Embryonic facial prominence (tissue), 1 donor: ENCODE measurements around the gene ZBTB33.

Experiments
- DNase-seq: peaks from one replicate; pipeline ENCODE4 v3.0.0-alpha.2; 2016; ENCODE audit errors: extremely low spot score

The ZBTB33 gene

DNA sequence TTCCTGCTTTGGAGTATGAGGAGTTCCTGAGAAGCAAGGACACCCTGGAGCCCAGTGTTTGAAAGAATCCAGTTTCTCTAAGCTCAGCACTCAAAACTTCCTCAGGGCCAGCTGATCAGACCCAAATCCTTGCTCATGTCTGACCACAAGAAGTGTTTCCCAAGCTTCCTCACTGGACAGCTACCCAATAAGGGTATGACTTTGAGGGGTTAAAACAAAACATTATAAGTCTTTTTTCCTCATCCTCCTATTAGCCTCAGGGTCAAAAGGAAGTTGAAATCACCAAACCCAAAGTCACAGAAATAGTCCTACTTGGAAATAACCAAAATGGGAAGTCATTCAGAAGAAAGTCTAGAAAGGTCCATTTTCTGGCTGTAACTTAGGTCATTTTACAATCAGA is 13.7 kb downstream of the ZBTB33 start:
- DNase-seq: no peak

DNA sequence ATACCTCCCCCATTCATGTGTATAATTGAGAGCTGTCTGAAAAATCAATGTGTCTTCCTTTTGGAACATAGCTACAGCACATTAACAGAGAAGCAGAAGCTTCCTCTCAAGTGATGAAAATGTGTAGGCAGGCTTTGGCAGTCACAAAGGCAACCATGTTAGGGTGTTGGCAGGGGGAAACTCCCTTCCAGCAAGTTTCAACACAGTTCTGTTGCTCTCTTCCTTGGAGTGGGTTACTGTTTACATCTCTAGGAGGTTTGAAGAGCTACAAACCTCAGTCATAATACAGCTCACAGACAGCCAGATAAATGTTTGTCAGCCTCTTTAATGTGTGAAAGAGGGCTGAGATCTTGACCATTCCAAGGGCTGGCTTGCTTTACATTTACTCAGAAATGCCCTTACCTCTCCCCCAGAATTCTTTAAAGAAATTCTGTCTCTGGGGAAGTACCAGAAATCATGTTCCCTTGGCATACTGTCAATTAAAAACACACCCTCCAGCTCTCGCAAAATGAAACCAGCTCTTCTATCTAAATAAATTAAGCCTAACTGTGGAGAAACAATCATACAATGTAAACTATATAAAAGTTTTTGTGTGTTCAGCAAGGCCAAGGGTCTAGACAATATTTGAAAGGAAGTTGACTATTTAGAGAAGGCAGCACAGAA is 18.9 kb downstream of the ZBTB33 start:
- DNase-seq: no peak

DNA sequence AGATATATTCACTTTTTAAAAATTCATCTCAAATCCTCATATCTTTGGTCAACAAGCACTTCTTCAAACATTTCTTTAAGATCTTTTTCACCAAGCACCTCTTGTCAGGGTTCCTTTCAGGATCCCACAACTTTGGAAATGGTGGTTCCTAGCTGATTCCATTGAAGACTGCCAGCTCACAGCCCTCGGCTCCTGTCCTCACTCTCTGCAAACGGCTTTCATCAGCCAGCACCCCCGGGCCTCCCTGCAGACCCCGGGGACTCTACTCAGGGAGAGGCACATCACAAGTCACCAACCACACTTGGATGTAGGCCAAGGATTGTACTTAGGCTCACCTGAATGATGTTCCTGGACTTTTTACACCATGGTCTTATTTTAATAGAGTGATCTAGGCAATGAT is 20.0 kb downstream of the ZBTB33 start:
- DNase-seq: no peak

DNA sequence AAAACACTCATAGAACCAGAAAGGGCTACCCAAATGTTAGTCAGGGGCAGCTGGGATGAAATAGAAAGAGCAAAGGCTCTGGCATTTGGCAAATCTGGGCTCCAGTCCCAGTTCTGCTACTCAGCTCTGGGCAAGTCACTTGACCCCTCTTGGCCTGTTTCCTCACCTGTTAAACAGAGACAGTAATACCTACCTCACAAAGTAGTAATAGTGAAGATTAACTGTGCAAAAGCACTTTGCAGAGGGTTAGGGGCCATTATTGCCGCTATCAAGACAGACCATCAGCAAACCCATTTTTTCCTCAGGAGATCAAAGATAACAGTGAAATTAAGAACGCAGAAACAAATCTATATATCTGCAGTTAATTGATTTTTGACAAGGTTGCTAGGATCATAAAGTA is 20.6 kb downstream of the ZBTB33 start:
- no peak for DNase-seq

DNA sequence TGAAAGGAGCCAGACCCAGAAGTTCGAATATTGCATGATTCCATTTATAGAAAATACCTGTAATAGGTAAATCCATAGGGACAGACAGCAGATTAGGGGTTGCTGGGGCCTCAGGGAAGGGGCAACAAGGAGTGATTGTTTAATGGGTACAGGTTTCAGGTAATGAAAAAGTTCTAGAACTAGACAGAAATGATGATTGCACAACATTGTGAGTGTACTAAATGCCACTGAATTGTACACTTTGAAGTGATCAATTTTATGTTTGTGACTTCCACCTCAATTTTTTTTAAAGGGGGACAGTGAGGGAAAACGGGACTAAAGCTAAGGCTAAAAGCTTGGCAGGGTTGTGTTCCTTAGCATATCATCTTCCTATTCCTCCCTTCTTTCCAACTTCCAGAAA is 23.5 kb downstream of the ZBTB33 start:
- no peak for DNase-seq

DNA sequence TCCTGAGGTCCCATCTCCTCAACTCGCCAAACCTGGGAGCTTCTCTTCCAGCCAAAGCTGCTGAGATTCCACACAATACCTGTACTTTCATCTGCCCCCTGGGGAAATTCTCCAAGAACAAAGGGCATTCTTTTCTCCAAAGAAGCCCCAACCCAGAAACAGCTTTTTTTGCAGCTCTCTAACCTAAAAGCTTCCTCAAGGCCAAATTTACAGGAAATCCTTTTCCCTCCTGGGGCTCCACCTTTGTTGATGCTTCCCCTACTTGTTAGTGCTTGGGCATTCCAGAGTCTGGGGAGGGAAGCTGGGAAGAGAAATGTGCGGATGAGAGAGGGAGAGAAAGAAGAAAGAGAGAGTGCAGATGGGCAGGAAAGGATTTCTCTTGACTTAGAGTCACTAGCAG is 24.3 kb downstream of the ZBTB33 start:
- no peak for DNase-seq

DNA sequence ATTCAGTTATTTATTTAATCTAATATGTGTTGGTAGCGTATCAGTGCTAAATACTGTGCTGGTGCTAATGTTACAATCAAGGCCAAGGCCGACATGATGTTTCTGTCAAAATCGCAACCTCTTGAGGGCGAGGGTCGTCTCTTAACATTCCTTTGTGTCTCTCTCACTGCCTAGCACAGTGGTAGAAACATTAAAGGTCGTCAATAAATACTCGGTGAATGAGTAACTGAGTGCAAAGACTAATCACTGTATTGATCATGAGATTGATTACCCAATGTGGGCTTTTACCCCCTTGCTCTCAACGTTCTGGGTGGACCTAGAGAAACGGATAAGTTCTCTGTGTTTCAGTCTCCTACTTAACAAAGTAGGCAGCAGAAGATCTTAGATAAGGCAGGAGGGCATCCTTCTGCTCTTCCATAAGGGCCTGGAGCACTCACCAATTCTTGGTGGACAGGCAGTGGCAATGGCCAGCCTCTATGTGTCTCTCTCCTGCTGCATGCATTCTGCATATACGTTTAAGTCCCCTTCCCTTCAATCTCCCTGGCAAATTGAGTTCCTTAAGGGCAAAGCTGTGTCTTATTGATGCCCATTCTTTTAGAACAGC is 30.5 kb downstream of the ZBTB33 start:
- no peak for DNase-seq

DNA sequence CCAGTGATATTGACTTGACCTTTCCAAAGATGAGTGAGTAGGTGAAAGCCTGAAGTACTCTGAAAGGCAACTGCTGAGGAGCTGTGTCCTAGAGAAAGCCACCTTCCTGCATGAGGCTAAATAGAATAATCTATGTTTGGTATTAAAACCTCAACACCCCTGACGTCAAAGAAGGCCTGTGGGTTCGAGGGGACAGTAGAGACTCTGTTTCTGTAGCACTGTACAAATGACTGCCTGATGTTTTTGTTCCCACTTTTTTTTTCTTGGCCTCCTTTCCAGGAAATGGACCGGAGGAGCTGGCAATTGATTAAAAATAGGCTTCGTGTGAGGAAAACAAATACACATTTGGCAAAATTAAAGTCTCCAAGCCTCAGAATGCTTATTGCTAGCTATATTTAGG is 31.1 kb downstream of the ZBTB33 start:
- DNase-seq: no peak

DNA sequence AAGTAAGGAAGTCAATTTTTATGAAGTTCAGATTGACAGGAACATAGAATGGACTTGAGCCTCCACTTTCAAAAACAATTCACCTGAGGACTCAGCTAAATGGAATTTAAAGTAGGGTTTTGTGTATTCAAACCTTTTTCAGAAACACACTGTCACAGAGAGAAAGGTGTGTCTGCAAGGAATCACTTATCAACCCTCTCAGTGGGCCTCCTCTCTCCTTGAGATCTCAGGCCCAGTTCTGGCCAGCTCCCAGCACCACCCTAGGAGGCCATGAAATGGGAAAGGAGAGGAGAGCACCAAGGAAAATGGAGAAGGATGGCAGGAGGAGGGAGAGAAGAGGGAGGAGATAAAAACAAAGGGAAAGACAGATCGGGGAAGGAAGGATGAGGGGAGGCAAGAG is 32.1 kb downstream of the ZBTB33 start:
- no peak for DNase-seq

DNA sequence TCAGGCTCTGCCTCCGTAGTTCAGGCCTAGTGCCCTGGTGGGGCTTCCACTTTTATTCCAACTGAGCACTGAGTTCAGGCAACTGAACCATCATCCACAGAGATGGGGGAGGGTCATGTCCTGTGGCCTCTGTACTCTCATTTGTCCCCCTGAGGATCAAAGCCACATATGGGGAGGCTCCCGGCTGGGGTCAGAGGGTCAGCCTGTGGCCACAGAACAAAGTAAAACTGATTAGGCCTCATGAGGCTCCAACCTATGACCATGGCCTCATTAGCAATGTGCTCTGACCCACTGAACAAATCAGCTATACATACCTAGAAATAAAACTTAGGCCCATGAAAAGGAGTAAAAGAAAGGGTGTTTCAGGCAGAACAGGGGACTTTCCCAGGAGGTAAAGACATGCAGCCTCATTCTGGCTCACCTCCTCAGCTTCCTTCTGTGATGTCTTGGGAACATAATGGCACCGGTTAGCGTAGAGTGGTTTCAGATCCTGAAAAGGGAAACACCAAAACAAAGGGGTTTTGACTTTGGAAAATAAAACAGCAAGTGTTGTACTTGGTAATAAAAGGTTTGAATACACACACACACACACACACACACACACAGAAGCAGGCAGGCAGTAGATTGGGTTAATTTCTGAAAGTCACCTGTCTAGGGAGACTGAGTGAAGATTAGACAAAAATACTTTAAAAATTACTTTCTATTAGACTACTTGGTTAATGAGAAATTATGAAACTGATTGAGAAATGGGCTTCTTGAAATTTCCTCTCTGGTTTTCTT is 36.3 kb downstream of the ZBTB33 start:
- DNase-seq: no peak

DNA sequence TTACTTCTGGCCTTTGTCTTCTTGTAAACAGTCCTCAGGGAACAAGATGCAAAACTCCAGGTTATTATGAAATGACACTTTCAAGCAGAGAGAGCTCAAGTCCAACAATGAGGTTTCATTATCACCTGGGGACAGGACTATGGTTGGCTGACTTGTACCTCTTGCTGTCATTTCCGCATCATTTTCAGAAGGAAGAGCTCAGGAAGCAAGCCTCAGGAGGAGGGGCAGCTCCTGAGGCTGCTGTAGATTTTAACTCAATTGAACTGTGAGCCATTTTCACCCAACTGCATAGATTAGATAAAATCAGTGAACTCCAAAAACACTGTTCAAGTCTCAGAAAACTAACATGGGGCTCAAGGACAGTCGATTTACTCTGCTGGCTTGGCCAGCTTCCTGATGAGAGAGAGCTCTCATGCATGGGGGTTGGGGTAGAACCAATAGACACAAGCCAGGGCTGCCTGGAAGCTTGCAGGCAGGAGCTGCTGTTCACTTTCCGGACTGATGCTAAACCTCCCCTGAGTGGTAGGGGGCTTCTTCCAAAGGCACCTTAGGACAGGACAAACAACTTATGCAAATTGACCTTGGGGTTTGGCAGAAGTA is 37.0 kb downstream of the ZBTB33 start:
- DNase-seq: no peak

DNA sequence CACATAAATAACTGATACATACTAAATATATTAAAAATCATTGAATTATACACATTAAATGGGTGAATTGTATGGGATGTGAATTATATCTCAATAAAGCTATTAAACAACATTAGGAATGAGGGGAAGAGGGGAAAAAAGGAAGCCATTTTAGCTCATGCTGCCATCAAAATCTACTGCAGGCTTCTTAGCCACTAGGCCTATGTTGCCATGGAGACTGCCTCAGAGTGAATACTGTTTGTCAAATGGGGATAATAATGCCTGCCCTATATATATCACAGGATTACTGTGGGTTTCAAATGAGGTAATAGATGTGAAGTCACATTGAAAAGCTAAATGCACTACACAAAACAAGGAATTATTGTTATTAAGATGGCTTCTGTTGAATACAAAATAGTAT is 39.5 kb downstream of the ZBTB33 start:
- no peak for DNase-seq

DNA sequence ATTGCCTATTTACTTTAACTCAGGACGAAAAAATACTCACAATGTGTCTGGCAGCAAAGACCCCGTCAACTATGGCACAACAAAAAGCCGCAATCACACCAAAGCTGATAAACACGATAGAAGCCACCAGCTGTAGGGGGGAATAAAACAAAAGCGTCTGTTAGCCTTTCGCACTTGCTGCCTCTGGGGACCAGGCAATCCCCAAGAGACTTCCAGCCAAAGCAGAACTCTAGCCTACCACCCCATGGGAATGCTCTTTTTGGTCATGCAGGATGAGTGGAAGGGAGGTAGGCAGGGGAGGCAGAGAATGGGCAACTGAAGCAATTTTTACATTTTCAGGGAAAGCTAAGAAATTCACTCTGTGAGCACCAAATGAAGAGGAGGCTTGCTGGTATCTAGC is 40.6 kb downstream of the ZBTB33 start:
- DNase-seq: no peak

DNA sequence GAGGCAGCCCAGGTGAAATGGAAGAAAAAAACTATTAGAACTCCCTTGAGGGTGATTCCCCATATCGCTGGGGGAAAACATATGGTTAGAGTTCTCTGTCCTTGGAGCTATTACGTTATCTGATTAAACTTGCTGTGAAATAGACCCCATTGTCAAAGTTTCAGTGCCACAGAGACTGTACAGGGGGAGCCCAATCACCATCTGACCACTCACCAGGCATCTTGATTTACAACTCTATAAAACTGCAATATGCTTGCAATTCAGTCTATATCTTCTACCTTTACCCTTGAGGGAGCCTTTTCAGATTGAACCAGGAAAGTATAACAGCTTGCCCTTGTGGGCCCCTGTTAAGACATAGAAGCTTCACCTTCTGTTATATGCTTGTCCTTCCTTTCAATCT is 42.4 kb downstream of the ZBTB33 start:
- DNase-seq: no peak

DNA sequence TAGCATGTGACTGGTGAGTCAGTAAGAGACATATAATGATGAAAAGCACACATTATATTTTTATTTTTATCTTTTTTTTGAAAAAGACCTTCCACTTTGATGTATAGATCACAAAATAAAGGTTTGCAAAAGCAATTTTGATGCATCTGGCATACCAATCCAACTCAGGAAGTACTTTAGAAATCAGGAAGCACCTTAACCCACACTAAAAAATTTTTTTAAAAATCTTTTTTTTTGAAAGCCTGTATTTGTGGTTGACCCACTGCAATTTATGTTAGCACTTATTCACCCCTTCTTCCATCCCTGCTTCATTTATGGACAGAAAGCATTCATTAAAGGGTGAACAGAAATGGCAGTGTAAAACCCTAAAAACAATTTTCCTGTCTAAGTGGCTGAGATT is 44.0 kb downstream of the ZBTB33 start:
- no peak for DNase-seq

DNA sequence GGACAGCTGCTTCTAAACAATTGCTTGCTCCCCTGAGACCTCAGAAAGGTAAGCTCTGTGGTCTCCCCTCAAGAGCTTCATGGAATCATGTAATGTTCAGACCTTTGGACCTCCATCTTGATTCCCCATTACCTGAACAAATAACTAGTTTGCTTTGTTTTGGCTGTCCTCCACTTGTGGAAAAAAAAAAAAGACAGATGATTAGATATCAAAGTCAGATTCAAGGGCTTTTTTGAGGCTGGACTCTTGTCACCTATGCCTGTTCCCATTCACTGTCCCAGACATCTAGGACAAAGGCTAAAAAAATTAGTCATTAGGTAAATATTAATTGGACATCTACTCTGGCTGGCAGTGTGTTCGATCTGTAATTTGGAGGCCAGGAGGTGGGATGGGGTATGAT is 47.3 kb downstream of the ZBTB33 start:
- no peak for DNase-seq

DNA sequence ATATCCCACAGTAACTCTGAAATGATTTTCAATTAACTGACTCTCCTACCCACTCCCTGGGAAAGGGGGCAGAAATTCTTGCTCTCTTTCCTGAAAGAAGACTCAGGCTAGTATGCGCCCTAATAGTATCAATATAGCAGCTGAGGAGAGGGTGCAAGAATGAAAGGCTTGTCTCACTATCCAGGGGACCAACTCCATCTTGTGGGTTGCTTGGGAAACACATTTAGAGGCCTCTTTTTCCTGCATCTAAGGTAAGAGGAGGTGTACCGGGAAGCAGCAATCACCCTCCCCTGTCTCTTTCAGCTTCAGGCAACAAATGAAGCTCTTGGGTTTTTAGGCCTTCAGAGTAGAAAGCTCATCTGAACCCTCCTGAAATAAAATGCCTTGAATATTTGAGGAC is 49.3 kb downstream of the ZBTB33 start:
- DNase-seq: no peak

DNA sequence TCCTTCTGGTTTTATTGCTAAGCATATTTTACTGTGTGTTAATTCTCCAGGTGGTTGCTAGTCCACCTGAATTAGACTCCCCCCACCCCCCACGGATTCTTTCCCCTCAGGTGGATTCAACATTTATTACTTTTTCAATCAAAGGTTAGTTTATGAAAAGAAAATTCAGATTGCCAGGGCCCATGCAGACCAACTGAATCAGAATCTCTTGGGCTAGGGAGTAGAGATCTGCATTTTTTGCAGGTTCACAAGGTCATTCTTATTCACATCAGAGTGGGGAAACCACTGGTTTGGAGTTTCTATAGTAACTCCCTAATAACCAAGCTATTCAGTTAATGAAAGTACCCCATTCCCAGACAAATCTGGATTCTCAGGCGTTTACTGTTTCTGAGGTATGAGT is 50.9 kb downstream of the ZBTB33 start:
- DNase-seq: no peak

DNA sequence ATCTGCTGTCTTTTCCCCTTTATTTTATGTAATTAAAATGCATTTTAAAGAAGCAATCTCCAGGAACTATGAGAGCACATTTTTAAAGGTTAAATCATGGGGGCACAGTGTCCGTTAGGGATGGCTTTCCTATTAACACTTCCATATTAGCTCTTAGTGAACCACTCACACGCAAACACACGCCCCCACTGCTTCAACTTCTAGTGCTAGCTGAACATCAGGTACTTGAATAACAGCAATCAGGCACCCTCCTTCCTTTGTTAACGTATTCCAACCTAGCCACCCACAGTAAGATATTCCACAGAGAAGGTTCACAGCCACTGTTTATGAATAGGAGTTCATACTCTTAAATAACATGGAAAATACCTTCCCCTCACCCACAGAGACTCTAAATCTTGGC is 51.3 kb downstream of the ZBTB33 start:
- no peak for DNase-seq

DNA sequence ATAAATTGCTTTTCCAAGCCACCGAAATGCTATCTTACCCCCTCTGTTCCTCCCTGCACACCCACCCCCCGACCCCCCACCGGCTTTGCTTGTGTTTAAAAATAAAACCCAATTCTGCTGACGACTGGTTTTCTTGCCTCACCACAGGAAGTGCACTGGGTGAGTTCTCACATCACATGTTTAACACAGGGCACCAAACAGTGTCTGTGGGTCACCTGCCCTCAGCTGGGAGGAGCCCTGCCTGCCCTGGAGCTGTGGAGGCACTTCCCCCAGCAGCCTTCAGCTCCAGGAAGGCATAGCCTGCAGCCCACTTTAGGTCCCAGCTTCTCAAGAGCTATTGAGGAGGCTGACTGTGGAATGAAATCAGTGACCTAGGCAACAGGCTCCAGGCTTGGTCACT is 51.8 kb downstream of the ZBTB33 start:
- no peak for DNase-seq

DNA sequence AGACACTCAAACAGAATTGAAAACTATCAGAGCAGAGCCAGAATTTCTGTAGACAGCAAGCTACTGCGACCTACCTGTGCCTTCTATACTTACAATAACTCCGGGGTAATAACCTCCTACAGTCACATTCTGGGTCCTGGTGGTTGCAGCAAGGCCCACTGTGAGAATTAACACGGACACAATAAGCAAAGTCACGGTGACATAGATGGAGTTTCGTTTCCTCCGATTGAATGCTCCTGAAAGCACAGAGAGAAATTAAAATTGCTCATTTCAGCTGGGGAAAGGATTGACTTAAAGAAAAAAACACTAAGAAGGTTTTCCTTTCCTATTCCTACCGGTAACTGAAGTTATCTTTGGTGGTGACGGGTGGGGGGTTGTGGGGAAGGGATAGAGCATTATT is 53.6 kb downstream of the ZBTB33 start:
- DNase-seq: no peak

DNA sequence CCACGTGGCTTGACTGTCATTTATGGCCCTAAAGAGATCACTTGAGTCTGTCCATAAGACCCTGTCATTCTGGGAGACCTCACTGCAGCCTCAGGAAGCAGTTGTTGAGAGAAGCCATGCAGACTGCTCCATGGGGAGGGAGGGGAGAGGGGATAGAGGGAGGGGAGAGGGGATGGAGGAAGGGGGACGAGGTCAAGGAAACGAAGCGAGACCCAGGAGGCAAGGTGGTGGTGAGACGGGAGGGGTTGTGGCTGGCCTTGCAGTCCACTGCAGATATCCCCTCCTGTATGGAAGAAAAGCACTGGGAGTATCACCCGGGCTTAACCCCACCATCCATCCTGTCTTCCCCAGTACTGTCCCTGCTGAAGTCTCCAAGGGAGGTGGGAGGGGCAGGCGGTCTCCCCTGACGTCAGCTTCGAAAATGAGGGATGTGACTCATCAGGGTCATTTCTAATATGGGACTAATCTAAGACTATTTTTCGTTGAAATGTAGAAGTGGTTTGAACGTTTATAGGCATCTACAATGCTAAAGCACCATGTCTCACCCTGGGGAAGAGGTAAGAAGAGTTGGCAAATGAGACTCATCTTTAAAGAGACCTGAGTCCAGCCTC is 55.0 kb downstream of the ZBTB33 start:
- no peak for DNase-seq

DNA sequence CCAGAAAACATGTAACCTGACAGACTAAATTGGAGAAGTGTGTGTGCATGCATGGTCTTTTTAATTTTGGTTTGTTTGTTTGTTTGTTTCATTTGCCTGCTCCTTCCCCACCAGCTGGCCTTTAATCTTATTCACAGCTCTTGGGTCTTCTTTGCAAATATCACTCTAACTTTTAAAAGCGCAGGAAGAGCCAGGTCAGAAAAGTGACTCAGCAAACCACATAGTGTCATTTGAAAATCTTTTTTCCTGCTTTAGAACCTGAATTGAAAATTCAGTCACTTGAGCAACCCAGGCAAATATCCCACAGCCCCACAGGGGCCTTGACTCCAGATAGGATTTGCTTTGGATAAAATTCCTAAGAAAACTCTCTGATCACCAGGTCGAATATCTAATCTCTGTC is 56.0 kb downstream of the ZBTB33 start:
- DNase-seq: no peak
